Testis (tissue), 2 donors: ENCODE measurements around the gene PRRX1.

Source experiments
- POLR2A ChIP-seq: fragments of 450-650 bp; IDR thresholded peaks from one replicate; pipeline ENCODE4 v1.6.1; 2017; ENCODE audit warnings: antibody characterized with exemption, mild to moderate bottlenecking, moderate library complexity
- TF ChIP-seq, protein P1 (sequence below), 3 experiments: fragments of 450-650 bp in 2 of 3; fragments of 200-600 bp in 1 of 3; sonication (generic) in 1 of 3; IDR thresholded peaks; one replicate each; pipeline ENCODE4 v1.5.1; 2016 to 2019; ENCODE audit warnings: antibody characterized with exemption in 3 of 3, mild to moderate bottlenecking in 2 of 3, moderate library complexity in 1 of 3

DNA sequence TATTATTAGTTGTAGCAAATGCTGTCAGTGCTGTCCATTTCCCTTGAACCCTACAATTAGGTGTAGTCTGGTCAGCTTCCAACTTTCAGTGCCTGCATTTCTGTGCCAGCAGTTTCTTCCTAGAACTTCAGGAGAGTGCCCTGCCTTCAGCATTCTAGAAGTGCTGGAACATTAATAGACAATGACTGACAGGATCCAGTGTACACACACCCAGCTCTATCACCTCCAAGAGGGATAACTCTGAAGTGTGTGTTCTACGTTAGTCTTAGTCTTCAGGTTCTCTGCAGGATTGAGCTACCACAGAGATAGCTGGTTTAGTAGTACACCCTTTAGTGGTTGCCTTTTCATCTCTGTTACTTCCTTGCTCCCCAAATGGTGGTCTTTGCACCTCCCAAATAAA, 61.4 kb downstream of the PRRX1 start:
- TF ChIP-seq, protein P1, sequence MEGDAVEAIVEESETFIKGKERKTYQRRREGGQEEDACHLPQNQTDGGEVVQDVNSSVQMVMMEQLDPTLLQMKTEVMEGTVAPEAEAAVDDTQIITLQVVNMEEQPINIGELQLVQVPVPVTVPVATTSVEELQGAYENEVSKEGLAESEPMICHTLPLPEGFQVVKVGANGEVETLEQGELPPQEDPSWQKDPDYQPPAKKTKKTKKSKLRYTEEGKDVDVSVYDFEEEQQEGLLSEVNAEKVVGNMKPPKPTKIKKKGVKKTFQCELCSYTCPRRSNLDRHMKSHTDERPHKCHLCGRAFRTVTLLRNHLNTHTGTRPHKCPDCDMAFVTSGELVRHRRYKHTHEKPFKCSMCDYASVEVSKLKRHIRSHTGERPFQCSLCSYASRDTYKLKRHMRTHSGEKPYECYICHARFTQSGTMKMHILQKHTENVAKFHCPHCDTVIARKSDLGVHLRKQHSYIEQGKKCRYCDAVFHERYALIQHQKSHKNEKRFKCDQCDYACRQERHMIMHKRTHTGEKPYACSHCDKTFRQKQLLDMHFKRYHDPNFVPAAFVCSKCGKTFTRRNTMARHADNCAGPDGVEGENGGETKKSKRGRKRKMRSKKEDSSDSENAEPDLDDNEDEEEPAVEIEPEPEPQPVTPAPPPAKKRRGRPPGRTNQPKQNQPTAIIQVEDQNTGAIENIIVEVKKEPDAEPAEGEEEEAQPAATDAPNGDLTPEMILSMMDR (IDR thresholded peaks at IDR 0.05) = no peak
- no peak for TF ChIP-seq POLR2A
